ENCODE results near the gene KASH5. TPM values are rescaled to one million over a fixed set of nuclear protein-coding genes. Genes with fewer than 3 reads are reported as not detected.

KASH5 gene
- total RNA-seq, 1 experiment from 2014 or later = 0.42 TPM

GRCh38 chr19:49421039-49421877 lies 33.2 kb downstream of the KASH5 start:
- Mint-ChIP-seq H3K27me3 (ENCODE audit: low read depth) (peaks cover 75% of the 10 kb centered on the region), H3K36me3 (no peaks in the 10 kb centered on the region), H3K4me3 (peak overlapping the region; percentile 49), H3K27ac (peak overlapping the region; percentile 84), H3K9me3 (no peaks in the 10 kb centered on the region), H3K4me1 (peaks cover 78% of the 10 kb centered on the region)
- DNase-seq (ENCODE audit: low spot score) (peak; percentile 100), ATAC-seq (peak; percentile 75)
- ChIA-PET POLR2A (interaction anchor here (0.6 to 1.4 kb wide), 3 partner anchors 10 to 58 kb away, joined by 3 to 5 read pairs (median 4); partner anchors contain the start of genes DKKL1 and TEAD2), CTCF (interaction anchor here (0.5 to 8.4 kb wide), 16 partner anchors 10 to 1447 kb away, joined by 3 to 120 read pairs (median 5); partner anchors contain the start of genes KASH5 and PIH1D1)
- TF ChIP-seq EMX1 (CRISPR knock-in tag; IDR thresholded peaks at IDR 0.05) (no peak), MYBL2 (CRISPR knock-in tag; IDR thresholded peaks at IDR 0.05) (no peak), NFE2L1 (CRISPR knock-in tag; IDR thresholded peaks at IDR 0.05) (peak; percentile 44; the same call in 1 of the 2 replicates), NFYB (CRISPR knock-in tag; conservative IDR thresholded peaks at IDR 0.05; ENCODE audit: low read depth) (peak; percentile 46; the same call in 1 of the 2 replicates), FOXK1 (CRISPR knock-in tag; IDR thresholded peaks at IDR 0.05) (0 out of 2 replicates have a peak, but pooled peaks have one; percentile 22), OVOL2 (CRISPR knock-in tag; IDR thresholded peaks at IDR 0.05; ENCODE audit: borderline replicate concordance) (no peak), MAX (CRISPR knock-in tag; IDR thresholded peaks at IDR 0.05) (peak; percentile 85), ATF3 (CRISPR knock-in tag; conservative IDR thresholded peaks at IDR 0.05) (no peak), AFF4 (CRISPR knock-in tag; IDR thresholded peaks at IDR 0.05; ENCODE audit: borderline replicate concordance) (no peak), E2F5 (CRISPR knock-in tag; IDR thresholded peaks at IDR 0.05) (peak; percentile 94), ZNF423 (CRISPR knock-in tag; IDR thresholded peaks at IDR 0.05) (no peak)

GRCh38 chr19:49421878-49422202 lies 33.8 kb downstream of the KASH5 start:
- H3K36me3 Mint-ChIP-seq = no peaks in the 10 kb centered on the region
- DNase-seq (ENCODE audit: low spot score) (no peak), ATAC-seq (no peak)
- no peaks in the 10 kb centered on the region for H3K9me3 Mint-ChIP-seq
- no peak overlapping the region for H3K27ac Mint-ChIP-seq
- peaks cover 81% of the 10 kb centered on the region for H3K27me3 Mint-ChIP-seq (ENCODE audit: low read depth)
- peak overlapping the region; percentile 49; the same call in 1 of the 2 replicates for H3K4me3 Mint-ChIP-seq
- H3K4me1 Mint-ChIP-seq = peaks cover 78% of the 10 kb centered on the region
- POLR2A ChIA-PET = interaction anchor here (0.6 to 1.4 kb wide), 2 partner anchors 11 to 18 kb away, joined by 3 to 4 read pairs; no protein-coding TSS in a partner anchor
- CTCF ChIA-PET = interaction anchor here (0.6 to 8.4 kb wide), 24 partner anchors 9 to 223 kb away, joined by 3 to 120 read pairs (median 4); partner anchors contain the start of genes DKKL1, KASH5, PIH1D1 and TEAD2
- TF ChIP-seq GRHL2 (CRISPR knock-in tag; IDR thresholded peaks at IDR 0.05; ENCODE audit: insufficient replicate concordance, severe bottlenecking) (no peak), NFATC4 (CRISPR knock-in tag; IDR thresholded peaks at IDR 0.05) (no peak), HMGXB4 (CRISPR knock-in tag; IDR thresholded peaks at IDR 0.05) (no peak), ZNF263 (CRISPR knock-in tag; IDR thresholded peaks at IDR 0.05; ENCODE audit: low read depth) (no peak), ZNF512 (CRISPR knock-in tag; IDR thresholded peaks at IDR 0.05; ENCODE audit: borderline replicate concordance) (no peak), TCF7 (CRISPR knock-in tag; IDR thresholded peaks at IDR 0.05; ENCODE audit: low read depth) (no peak), PRDM15 (CRISPR knock-in tag; IDR thresholded peaks at IDR 0.05) (no peak), FOXK1 (CRISPR knock-in tag; IDR thresholded peaks at IDR 0.05) (no peak)
